ENCODE data around the gene TEKT2.

- no peak for TF ChIP-seq CTCF (IDR thresholded peaks at IDR 0.05)
- no peak for TF ChIP-seq POLR2AphosphoS5 (IDR thresholded peaks at IDR 0.05)
- TF ChIP-seq POLR2A (IDR thresholded peaks at IDR 0.05) = no peak
- TF ChIP-seq EP300 (IDR thresholded peaks at IDR 0.05) = no peak
Measured at GRCh38 chr1:36109041-36109679, 25.3 kb downstream of the TEKT2 start.
